Trophoblast cell (in vitro differentiated cells and primary cell): ENCODE measurements around the gene CUEDC1.

Experiments used
- DNase-seq, 2 donors: peaks; one replicate each; pipeline ENCODE4 v3.0.0-alpha.2; 2016
- H2AFZ ChIP-seq: 2 replicates; pipeline ENCODE4 v1.6.1; 2013; ENCODE audit warnings: low read length, moderate library complexity, mild to moderate bottlenecking; ENCODE audit not compliant: insufficient read depth, poor library complexity
- H2AK5ac ChIP-seq: 2 replicates; pipeline ENCODE4 v1.6.1; 2013; ENCODE audit warnings: mild to moderate bottlenecking, low read length
- H2BK120ac ChIP-seq: 2 replicates; pipeline ENCODE4 v1.6.1; 2013; ENCODE audit warnings: low read length, mild to moderate bottlenecking, moderate library complexity; ENCODE audit not compliant: insufficient read depth, poor library complexity
- H2BK12ac ChIP-seq: 2 replicates; pipeline ENCODE4 v1.6.1; 2013; ENCODE audit warnings: mild to moderate bottlenecking, low read length, moderate library complexity
- H2BK5ac ChIP-seq: 2 replicates; pipeline ENCODE4 v1.6.1; 2013; ENCODE audit warnings: low read length, low read depth, moderate library complexity, mild to moderate bottlenecking; ENCODE audit not compliant: poor library complexity
- H3K14ac ChIP-seq: 2 replicates; pipeline ENCODE4 v1.6.1; 2013; ENCODE audit warnings: mild to moderate bottlenecking, low read length
- H3K18ac ChIP-seq: 2 replicates; pipeline ENCODE4 v1.6.1; 2013; ENCODE audit warnings: mild to moderate bottlenecking, low read length
- H3K23ac ChIP-seq: 2 replicates; pipeline ENCODE4 v1.6.1; 2013; ENCODE audit warnings: low read length
- H3K27ac ChIP-seq: 2 replicates; pipeline ENCODE4 v1.5.1; 2013; ENCODE audit warnings: low read depth, mild to moderate bottlenecking, inconsistent platforms, low read length, moderate library complexity
- H3K27me3 ChIP-seq: 2 replicates; pipeline ENCODE4 v1.6.1; 2013; ENCODE audit warnings: inconsistent platforms, mild to moderate bottlenecking, low read length, moderate library complexity; ENCODE audit not compliant: insufficient read depth
- H3K36me3 ChIP-seq, 2 experiments: 1 replicate in 1 of 2; 2 replicates in 1 of 2; pipeline ENCODE4 v1.6.1; 2013; ENCODE audit warnings: low read length in 2 of 2, mild to moderate bottlenecking in 2 of 2, moderate library complexity in 1 of 2; ENCODE audit not compliant: insufficient read depth in 2 of 2, control insufficient read depth in 1 of 2
- H3K4ac ChIP-seq: 2 replicates; pipeline ENCODE4 v1.6.1; 2013; ENCODE audit warnings: low read depth, mild to moderate bottlenecking, low read length, moderate library complexity
- H3K4me1 ChIP-seq, 2 experiments: 1 replicate in 1 of 2; 2 replicates in 1 of 2; pipeline ENCODE4 v1.6.1; 2013; ENCODE audit warnings: low read length in 2 of 2, mild to moderate bottlenecking in 2 of 2, moderate library complexity in 1 of 2; ENCODE audit not compliant: insufficient read depth in 2 of 2, control insufficient read depth in 1 of 2
- H3K4me2 ChIP-seq: 2 replicates; pipeline ENCODE4 v1.6.1; 2013; ENCODE audit warnings: inconsistent platforms, mild to moderate bottlenecking, low read length, moderate library complexity
- H3K4me3 ChIP-seq: 2 replicates; pipeline ENCODE4 v1.5.1; 2013; ENCODE audit warnings: mild to moderate bottlenecking, low read depth, low read length, inconsistent platforms
- H3K79me1 ChIP-seq: one replicate; pipeline ENCODE4 v1.6.1; 2013; ENCODE audit warnings: low read length
- H3K79me2 ChIP-seq: 2 replicates; pipeline ENCODE4 v1.6.1; 2013; ENCODE audit warnings: low read length, mild to moderate bottlenecking; ENCODE audit not compliant: control insufficient read depth, insufficient read depth, poor library complexity
- H3K9ac ChIP-seq: 2 replicates; pipeline ENCODE4 v1.6.1; 2013; ENCODE audit warnings: mild to moderate bottlenecking, low read length
- H3K9me3 ChIP-seq: 2 replicates; pipeline ENCODE4 v1.6.1; 2013; ENCODE audit warnings: low read depth, mild to moderate bottlenecking, control low read depth, inconsistent platforms, low read length; ENCODE audit not compliant: insufficient read depth
- H4K12ac ChIP-seq: 2 replicates; pipeline ENCODE4 v1.6.1; 2013; ENCODE audit warnings: low read depth, mild to moderate bottlenecking, low read length, moderate library complexity
- H4K8ac ChIP-seq: 2 replicates; pipeline ENCODE4 v1.6.1; 2013; ENCODE audit warnings: low read depth, mild to moderate bottlenecking, low read length, moderate library complexity
- H4K91ac ChIP-seq: one replicate; pipeline ENCODE4 v1.6.1; 2013; ENCODE audit warnings: low read depth, mild to moderate bottlenecking, low read length, moderate library complexity
- WGBS: extraction: QIAGEN DNeasy Blood & Tissue Kit; methylation state at CpG from one replicate; pipeline ENCODE4 v1.1.7; 2013; ENCODE audit warnings: missing lambda C conversion rate; ENCODE audit not compliant: insufficient read length, insufficient coverage; ENCODE audit errors: extremely low coverage; 5-methylcytosine and 5-hydroxymethylcytosine counted together

Gene CUEDC1

GRCh38 chr17:57892820-57893595 is 62.2 kb downstream of the CUEDC1 start:
- peak overlapping the region; percentile 91 for H3K14ac ChIP-seq
- H3K4ac ChIP-seq: peak overlapping the region; percentile 42
- no peaks in the 10 kb centered on the region for H3K9me3 ChIP-seq
- H3K79me1 ChIP-seq: peaks cover 15% of the 10 kb centered on the region
- peak overlapping the region; percentile 85 for H4K91ac ChIP-seq
- DNase-seq: peak; percentile 93 to 96
- H3K27me3 ChIP-seq: no peaks in the 10 kb centered on the region
- peak overlapping the region; percentile 60 for H2AK5ac ChIP-seq
- H2BK120ac ChIP-seq: peak overlapping the region; percentile 89
- no peaks in the 10 kb centered on the region for H3K79me2 ChIP-seq
- no CpG with 5 or more reads among the region's 16 CpGs for WGBS
- H3K4me1 ChIP-seq: peaks cover 23 to 24% of the 10 kb centered on the region in 2 experiments
- H4K8ac ChIP-seq: peak overlapping the region; percentile 44
- peak overlapping the region; percentile 47 for H3K4me2 ChIP-seq
- peak overlapping the region; percentile 17 for H4K12ac ChIP-seq
- peak overlapping the region; percentile 52 for H2BK5ac ChIP-seq
- H3K18ac ChIP-seq: peak overlapping the region; percentile 86
- H3K4me3 ChIP-seq: no peak overlapping the region
- H3K27ac ChIP-seq: peak overlapping the region; percentile 87
- no peak overlapping the region for H3K9ac ChIP-seq
- no peak overlapping the region for H3K23ac ChIP-seq
- H2BK12ac ChIP-seq: peak overlapping the region; percentile 90
- H2AFZ ChIP-seq: peak overlapping the region; percentile 19
- H3K36me3 ChIP-seq: no peaks in the 10 kb centered on the region

- Histone ChIP-seq H3K18ac (peak overlapping the region; percentile 57), H2AK5ac (peak overlapping the region; percentile 69), H3K27me3 (no peaks in the 10 kb centered on the region), H3K14ac (peak overlapping the region; percentile 48), H4K12ac (no peak overlapping the region), H3K9me3 (no peaks in the 10 kb centered on the region), H3K4me3 (no peak overlapping the region), H3K4me2 (peak overlapping the region; percentile 47), H3K79me2 (no peaks in the 10 kb centered on the region), H3K4me1 (peaks cover 22 to 23% of the 10 kb centered on the region in 2 experiments), H3K9ac (no peak overlapping the region), H2BK120ac (peak overlapping the region; percentile 52), H4K91ac (peak overlapping the region; percentile 85), H3K79me1 (peaks cover 14% of the 10 kb centered on the region), H2BK5ac (peak overlapping the region; percentile 32), H3K36me3 (no peaks in the 10 kb centered on the region), H3K4ac (no peak overlapping the region), H2BK12ac (peak overlapping the region; percentile 76), H3K27ac (peak overlapping the region; percentile 87), H2AFZ (no peak overlapping the region), H4K8ac (peak overlapping the region; percentile 33), H3K23ac (no peak overlapping the region)
- no CpG with 5 or more reads among the region's 6 CpGs for WGBS
- peak; percentile 85 to 88 for DNase-seq
Observed at GRCh38 chr17:57892146-57892819, 62.9 kb downstream of the CUEDC1 start.

GRCh38 chr17:57890857-57891232 is 64.4 kb downstream of the CUEDC1 start:
- Histone ChIP-seq H4K8ac (no peak overlapping the region), H3K27ac (no peak overlapping the region), H2BK120ac (no peak overlapping the region), H3K9me3 (no peaks in the 10 kb centered on the region), H3K18ac (no peak overlapping the region), H3K9ac (no peak overlapping the region), H2BK5ac (no peak overlapping the region), H3K27me3 (no peaks in the 10 kb centered on the region), H3K79me2 (no peaks in the 10 kb centered on the region), H3K4me1 (peaks cover 22 to 23% of the 10 kb centered on the region in 2 experiments), H3K23ac (no peak overlapping the region), H3K36me3 (no peaks in the 10 kb centered on the region), H4K12ac (no peak overlapping the region), H3K14ac (no peak overlapping the region), H2AK5ac (no peak overlapping the region), H4K91ac (no peak overlapping the region), H2AFZ (no peak overlapping the region), H3K4me3 (no peak overlapping the region), H3K79me1 (peaks cover 14% of the 10 kb centered on the region), H3K4me2 (no peak overlapping the region), H2BK12ac (no peak overlapping the region), H3K4ac (no peak overlapping the region)
- no peak for DNase-seq
- no CpG with 5 or more reads among the region's 4 CpGs for WGBS

DNA sequence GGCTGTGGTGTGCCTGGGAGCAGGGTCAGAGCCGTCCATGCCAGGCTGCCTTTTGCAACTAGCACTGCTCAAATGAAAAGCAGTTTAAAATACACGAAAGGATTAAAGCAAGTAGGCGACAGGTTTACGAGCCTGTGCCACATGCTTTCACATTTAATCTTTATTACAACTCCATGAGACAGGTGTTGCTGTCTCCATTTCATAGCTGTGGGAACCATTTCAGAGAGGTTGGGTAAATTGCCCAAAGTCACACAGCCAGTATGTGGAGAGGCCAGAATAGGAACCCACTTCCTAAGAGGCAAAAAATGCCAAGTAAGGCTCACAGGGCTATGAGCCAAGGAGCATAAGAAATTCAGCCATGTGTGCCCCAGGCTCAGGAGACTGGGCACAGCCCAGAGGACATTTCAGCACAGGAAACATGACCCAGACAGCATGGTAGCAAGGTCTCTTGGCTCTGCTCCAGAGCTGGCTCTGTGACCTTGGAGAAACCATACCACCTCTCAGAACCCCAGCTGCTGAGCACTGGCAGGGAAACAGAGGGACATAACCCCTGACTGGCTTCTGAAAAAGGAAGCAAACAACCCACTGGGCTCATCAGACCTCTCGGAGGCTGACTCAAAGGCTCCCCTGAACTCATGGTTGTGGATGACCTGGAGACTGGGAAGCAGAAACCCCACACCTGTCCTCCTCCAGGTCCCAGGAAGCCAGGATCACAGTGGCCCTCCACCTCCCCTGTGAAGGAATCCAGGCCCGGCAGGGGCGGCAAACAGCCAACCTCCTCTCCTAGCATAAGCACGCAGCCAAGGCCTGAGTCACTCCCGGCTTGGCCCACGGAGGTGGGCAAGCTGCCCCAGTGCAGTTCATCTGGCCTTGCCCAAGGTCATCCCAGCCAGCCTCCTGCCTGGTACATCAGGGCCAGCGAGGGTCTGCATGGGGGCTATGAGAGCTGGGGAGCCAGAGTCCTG is 65.0 kb downstream of the CUEDC1 start:
- Histone ChIP-seq H3K4me2 (no peak overlapping the region), H3K27ac (no peak overlapping the region), H3K9ac (no peak overlapping the region), H3K79me2 (no peaks in the 10 kb centered on the region), H3K4me1 (peaks cover 19% of the 10 kb centered on the region in 2 experiments), H3K4me3 (no peak overlapping the region), H2BK5ac (no peak overlapping the region), H3K18ac (no peak overlapping the region), H3K36me3 (peaks cover under 1% of the 10 kb centered on the region in 2 experiments), H4K12ac (no peak overlapping the region), H2BK120ac (no peak overlapping the region), H3K79me1 (peaks cover 14% of the 10 kb centered on the region), H3K4ac (no peak overlapping the region), H4K91ac (no peak overlapping the region), H3K27me3 (no peaks in the 10 kb centered on the region), H2AFZ (no peak overlapping the region), H2BK12ac (peak overlapping the region; percentile 15), H3K14ac (no peak overlapping the region), H2AK5ac (no peak overlapping the region), H3K9me3 (no peaks in the 10 kb centered on the region), H3K23ac (no peak overlapping the region), H4K8ac (no peak overlapping the region)
- no peak for DNase-seq
- WGBS: no CpG with 5 or more reads among the region's 11 CpGs
